Measurements from ENCODE around the gene USP5. TPM values are rescaled to one million over a fixed set of nuclear protein-coding genes. Genes with fewer than 3 reads are reported as not detected.

The USP5 gene
- polyA plus RNA-seq, 1 donor from 2014 or later: 130 TPM

DNA sequence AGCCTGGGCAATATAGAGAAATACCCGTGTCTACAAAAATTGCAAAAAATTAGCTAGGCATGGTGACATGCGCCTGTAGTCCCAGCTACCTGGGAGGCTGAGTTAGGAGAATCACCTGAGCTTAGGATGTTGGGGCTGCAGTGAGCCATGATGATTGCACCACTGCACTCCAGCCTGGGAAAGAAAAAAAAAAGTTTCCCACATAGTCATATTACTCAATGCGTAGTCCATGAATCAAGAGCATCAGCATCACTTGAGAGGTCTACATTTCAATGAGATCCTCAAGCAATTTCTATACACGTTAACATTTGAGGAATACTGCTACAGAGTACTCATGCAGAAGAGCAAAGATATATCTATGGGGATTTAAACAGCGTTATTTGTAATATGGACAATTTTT, 47.5 kb downstream of the USP5 start:
- Histone ChIP-seq H3K36me3 (ENCODE audit: insufficient read depth, low read length) (no peaks in the 10 kb centered on the region), H3K27ac (ENCODE audit: low read length) (no peak overlapping the region), H3K9ac (ENCODE audit: low read length) (no peak overlapping the region), H3K4me2 (ENCODE audit: low read length) (no peak overlapping the region), H3K27me3 (ENCODE audit: insufficient read depth, low read depth, low read length) (no peaks in the 10 kb centered on the region), H3K79me2 (replicated peaks; ENCODE audit: insufficient read depth, low read length) (no peaks in the 10 kb centered on the region), H3F3A (ENCODE audit: insufficient read depth, low read length, poor library complexity, severe bottlenecking) (peaks cover 4% of the 10 kb centered on the region), H3K4me3 (ENCODE audit: low read length) (no peak overlapping the region), H2AFZ (ENCODE audit: low read depth, low read length) (no peak overlapping the region), H3K9me3 (ENCODE audit: low read length) (no peaks in the 10 kb centered on the region), H4K20me1 (ENCODE audit: insufficient read depth) (no peaks in the 10 kb centered on the region), H3K9me2 (ENCODE audit: insufficient read depth, low read length) (no peaks in the 10 kb centered on the region)
- TF ChIP-seq TAF1 (IDR thresholded peaks at IDR 0.05; ENCODE audit: low read depth): no peak
- TF ChIP-seq MXI1 (conservative IDR thresholded peaks at IDR 0.05; ENCODE audit: poor library complexity, severe bottlenecking): no peak
- TF ChIP-seq, protein P1, sequence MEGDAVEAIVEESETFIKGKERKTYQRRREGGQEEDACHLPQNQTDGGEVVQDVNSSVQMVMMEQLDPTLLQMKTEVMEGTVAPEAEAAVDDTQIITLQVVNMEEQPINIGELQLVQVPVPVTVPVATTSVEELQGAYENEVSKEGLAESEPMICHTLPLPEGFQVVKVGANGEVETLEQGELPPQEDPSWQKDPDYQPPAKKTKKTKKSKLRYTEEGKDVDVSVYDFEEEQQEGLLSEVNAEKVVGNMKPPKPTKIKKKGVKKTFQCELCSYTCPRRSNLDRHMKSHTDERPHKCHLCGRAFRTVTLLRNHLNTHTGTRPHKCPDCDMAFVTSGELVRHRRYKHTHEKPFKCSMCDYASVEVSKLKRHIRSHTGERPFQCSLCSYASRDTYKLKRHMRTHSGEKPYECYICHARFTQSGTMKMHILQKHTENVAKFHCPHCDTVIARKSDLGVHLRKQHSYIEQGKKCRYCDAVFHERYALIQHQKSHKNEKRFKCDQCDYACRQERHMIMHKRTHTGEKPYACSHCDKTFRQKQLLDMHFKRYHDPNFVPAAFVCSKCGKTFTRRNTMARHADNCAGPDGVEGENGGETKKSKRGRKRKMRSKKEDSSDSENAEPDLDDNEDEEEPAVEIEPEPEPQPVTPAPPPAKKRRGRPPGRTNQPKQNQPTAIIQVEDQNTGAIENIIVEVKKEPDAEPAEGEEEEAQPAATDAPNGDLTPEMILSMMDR (IDR thresholded peaks at IDR 0.05; ENCODE audit: poor library complexity, severe bottlenecking): no peak
- no peak for TF ChIP-seq RAD21 (conservative IDR thresholded peaks at IDR 0.05)
- TF ChIP-seq EP300 (conservative IDR thresholded peaks at IDR 0.05; ENCODE audit: poor library complexity, severe bottlenecking): no peak
- no peak for TF ChIP-seq REST (IDR thresholded peaks at IDR 0.05; ENCODE audit: borderline replicate concordance)
- TF ChIP-seq EZH2 (IDR thresholded peaks at IDR 0.05; ENCODE audit: borderline replicate concordance, insufficient read depth, low read length, poor library complexity, severe bottlenecking): no peak
- TF ChIP-seq POLR2AphosphoS5 (IDR thresholded peaks at IDR 0.05): no peak
- TF ChIP-seq SMC3 (conservative IDR thresholded peaks at IDR 0.05; ENCODE audit: poor library complexity): no peak

GRCh38 chr12:6899837-6900519, 48.0 kb downstream of the USP5 start:
- Histone ChIP-seq H3K36me3 (ENCODE audit: insufficient read depth, low read length) (no peaks in the 10 kb centered on the region), H3K4me3 (ENCODE audit: low read length) (no peak overlapping the region), H2AFZ (ENCODE audit: low read depth, low read length) (no peak overlapping the region), H3K4me2 (ENCODE audit: low read length) (no peak overlapping the region), H4K20me1 (ENCODE audit: insufficient read depth) (no peaks in the 10 kb centered on the region), H3K9me2 (ENCODE audit: insufficient read depth, low read length) (no peaks in the 10 kb centered on the region), H3K27ac (ENCODE audit: low read length) (no peak overlapping the region), H3F3A (ENCODE audit: insufficient read depth, low read length, poor library complexity, severe bottlenecking) (peaks cover 4% of the 10 kb centered on the region), H3K9ac (ENCODE audit: low read length) (no peak overlapping the region), H3K9me3 (ENCODE audit: low read length) (no peaks in the 10 kb centered on the region), H3K79me2 (replicated peaks; ENCODE audit: insufficient read depth, low read length) (no peaks in the 10 kb centered on the region), H3K27me3 (ENCODE audit: insufficient read depth, low read depth, low read length) (no peaks in the 10 kb centered on the region)
- no peak for TF ChIP-seq SMC3 (conservative IDR thresholded peaks at IDR 0.05; ENCODE audit: poor library complexity)
- no peak for TF ChIP-seq MXI1 (conservative IDR thresholded peaks at IDR 0.05; ENCODE audit: poor library complexity, severe bottlenecking)
- TF ChIP-seq EP300 (conservative IDR thresholded peaks at IDR 0.05; ENCODE audit: poor library complexity, severe bottlenecking): no peak
- no peak for TF ChIP-seq RAD21 (conservative IDR thresholded peaks at IDR 0.05)
- TF ChIP-seq POLR2AphosphoS5 (IDR thresholded peaks at IDR 0.05): no peak
